Osteocyte (in vitro differentiated cells): ENCODE results near the gene CBX8. TPM values are rescaled to one million over a fixed set of nuclear protein-coding genes. Genes with fewer than 3 reads are reported as not detected.
"Not testable (repeated sequence)": the region's sequence is repeated elsewhere in the genome, so short reads cannot be mapped to it uniquely, and the experiment has no call there.

Experiments
- DNase-seq: peaks from one replicate; pipeline ENCODE4 v3.0.0; 2021; ENCODE audit warnings: mixed read lengths; ENCODE audit not compliant: unreplicated experiment; ENCODE audit errors: extremely low spot score
- H3K27ac Mint-ChIP-seq: one replicate; pipeline ENCODE4 v1.8.0; 2021; ENCODE audit warnings: mild to moderate bottlenecking, mixed read lengths; ENCODE audit not compliant: unreplicated experiment
- H3K27me3 Mint-ChIP-seq: one replicate; pipeline ENCODE4 v1.8.0; 2021; ENCODE audit warnings: mixed read lengths; ENCODE audit not compliant: unreplicated experiment
- H3K36me3 Mint-ChIP-seq: one replicate; pipeline ENCODE4 v1.8.0; 2021; ENCODE audit warnings: mixed read lengths; ENCODE audit not compliant: unreplicated experiment
- H3K4me1 Mint-ChIP-seq: one replicate; pipeline ENCODE4 v1.8.0; 2021; ENCODE audit warnings: mixed read lengths; ENCODE audit not compliant: unreplicated experiment
- H3K4me3 Mint-ChIP-seq: one replicate; pipeline ENCODE4 v1.8.0; 2021; ENCODE audit warnings: mild to moderate bottlenecking, moderate library complexity, mixed read lengths; ENCODE audit not compliant: unreplicated experiment
- H3K9me3 Mint-ChIP-seq: one replicate; pipeline ENCODE4 v1.8.0; 2021; ENCODE audit warnings: mixed read lengths; ENCODE audit not compliant: unreplicated experiment
- CTCF ChIP-seq: fragments of 200-600 bp; sonication (generic); IDR thresholded peaks from 2 replicates; pipeline ENCODE4 v1.5.0; 2021; ENCODE audit warnings: antibody characterized with exemption, mild to moderate bottlenecking, moderate library complexity
- total RNA-seq: library from RNA; stranded (reverse); gene quantifications from 2 replicates; pipeline ENCODE4 v1.2.1, GENCODE V29; 2021

CBX8 gene
- total RNA-seq, 1 donor from 2014 or later, result 5.4 TPM

- Mint-ChIP-seq H3K36me3 (no peaks in the 10 kb centered on the region), H3K4me3 (no peak overlapping the region), H3K27ac (no peak overlapping the region), H3K4me1 (no peaks in the 10 kb centered on the region), H3K27me3 (peaks cover 35% of the 10 kb centered on the region), H3K9me3 (no peaks in the 10 kb centered on the region)
- no peak for DNase-seq
- no peak for TF ChIP-seq CTCF
These were observed 39.6 kb downstream of the CBX8 start for GRCh38 chr17:79757140-79757745.

- TF ChIP-seq CTCF, result no peak
- H3K27me3 Mint-ChIP-seq, result peaks cover 47% of the 10 kb centered on the region
These were observed 41.3 kb downstream of the CBX8 start for GRCh38 chr17:79755591-79755990.

GRCh38 chr17:79754903-79755302, 42.0 kb downstream of the CBX8 start:
- not testable (repeated sequence) for H3K4me1 Mint-ChIP-seq, DNase-seq, H3K9me3 Mint-ChIP-seq, H3K36me3 Mint-ChIP-seq, H3K27ac Mint-ChIP-seq, H3K4me3 Mint-ChIP-seq
- peaks cover 50% of the 10 kb centered on the region for H3K27me3 Mint-ChIP-seq

More at GRCh38 chr17:79755591-79755990, 41.3 kb downstream of the CBX8 start:
- Mint-ChIP-seq H3K36me3 (no peaks in the 10 kb centered on the region), H3K9me3 (no peaks in the 10 kb centered on the region), H3K27ac (no peak overlapping the region), H3K4me1 (no peaks in the 10 kb centered on the region), H3K4me3 (no peak overlapping the region)
- no peak for DNase-seq

GRCh38 chr17:79754370-79754769, 42.5 kb downstream of the CBX8 start:
- H3K36me3 Mint-ChIP-seq, result no peaks in the 10 kb centered on the region
- no peak overlapping the region for H3K27ac Mint-ChIP-seq
- H3K4me1 Mint-ChIP-seq, result peaks cover 4% of the 10 kb centered on the region
- no peak for TF ChIP-seq CTCF
- no peaks in the 10 kb centered on the region for H3K9me3 Mint-ChIP-seq
- peaks cover 55% of the 10 kb centered on the region for H3K27me3 Mint-ChIP-seq
- no peak for DNase-seq
- no peak overlapping the region for H3K4me3 Mint-ChIP-seq

DNA sequence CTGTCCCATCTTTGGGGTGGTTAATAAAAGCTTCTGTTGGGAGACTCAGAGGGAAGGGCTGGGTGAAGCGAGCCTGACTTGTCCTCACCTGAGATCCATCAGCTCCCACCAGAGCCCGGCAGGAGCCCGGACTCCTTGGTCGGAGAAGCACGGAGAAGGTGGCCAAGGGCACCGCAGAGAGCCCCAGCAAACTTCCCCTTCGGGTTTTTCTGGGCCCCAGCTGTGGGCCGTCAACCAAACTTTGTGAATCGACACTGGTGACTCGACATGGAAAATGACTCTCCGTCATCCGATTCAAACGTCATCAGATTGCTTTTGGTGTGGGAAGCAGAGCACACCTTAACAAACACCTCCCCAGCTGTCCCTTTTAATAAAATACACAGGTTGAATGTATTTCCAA, 44.7 kb downstream of the CBX8 start:
- no peaks in the 10 kb centered on the region for H3K9me3 Mint-ChIP-seq
- no peak overlapping the region for H3K27ac Mint-ChIP-seq
- peaks cover 17% of the 10 kb centered on the region for H3K4me1 Mint-ChIP-seq
- TF ChIP-seq CTCF, result no peak
- H3K4me3 Mint-ChIP-seq, result no peak overlapping the region
- DNase-seq, result no peak
- peaks cover 46% of the 10 kb centered on the region for H3K27me3 Mint-ChIP-seq
- H3K36me3 Mint-ChIP-seq, result no peaks in the 10 kb centered on the region
